ENCODE data around the gene SMIM43. TPM values are rescaled to one million over a fixed set of nuclear protein-coding genes. Genes with fewer than 3 reads are reported as not detected.
"Not testable (repeated sequence)": the region's sequence is repeated elsewhere in the genome, so short reads cannot be mapped to it uniquely, and the experiment has no call there.

The SMIM43 gene
- total RNA-seq, 2 experiments from 2014 or later = not detected

DNA sequence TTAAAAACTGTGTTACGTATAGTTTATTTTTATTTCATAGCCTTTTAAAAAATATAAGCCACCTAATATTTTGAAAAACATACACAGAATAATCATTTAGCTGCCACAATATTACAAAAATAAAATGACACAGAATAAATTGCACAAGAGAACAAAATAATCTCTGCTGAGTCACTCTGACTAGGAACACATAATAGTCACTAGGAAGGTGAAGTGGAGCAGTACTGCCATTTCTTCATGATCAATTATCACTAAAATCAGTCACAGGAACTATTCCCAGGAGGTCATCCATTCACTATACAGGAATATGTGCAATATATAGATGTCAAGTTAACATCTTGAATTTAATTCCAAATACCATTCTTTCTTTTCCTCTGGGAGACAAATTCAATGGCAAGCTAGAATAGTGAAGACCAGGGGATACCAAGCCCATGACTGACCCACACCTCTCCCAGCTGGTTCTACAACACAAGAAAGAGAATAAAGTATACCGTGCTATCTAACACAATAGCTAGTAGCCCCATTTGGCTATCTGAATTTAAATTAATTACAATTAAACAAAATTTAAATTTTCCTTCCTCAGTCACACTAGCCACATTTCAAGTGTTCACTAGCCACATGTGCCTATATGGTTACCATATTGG, 5.9 kb downstream of the SMIM43 start:
- Histone ChIP-seq H3K79me2 (ENCODE audit: insufficient read depth, low read depth, low read length) (no peaks in the 10 kb centered on the region), H3K4me1 (ENCODE audit: insufficient read depth, low read length, poor library complexity, severe bottlenecking) (no peaks in the 10 kb centered on the region), H3K4me3 (ENCODE audit: low read depth, low read length, poor library complexity, severe bottlenecking) (no peak overlapping the region), H3K4me2 (ENCODE audit: low read length) (no peak overlapping the region), H3K9me2 (ENCODE audit: insufficient read depth, low read length) (no peaks in the 10 kb centered on the region), H3K27ac (ENCODE audit: low read depth, low read length, poor library complexity, severe bottlenecking) (no peak overlapping the region), H2AFZ (ENCODE audit: low read length) (no peak overlapping the region), H4K20me1 (ENCODE audit: insufficient read depth, low read length) (no peaks in the 10 kb centered on the region), H3K9me3 (ENCODE audit: low read length) (no peaks in the 10 kb centered on the region), H3K36me3 (ENCODE audit: insufficient read depth, low read length) (no peaks in the 10 kb centered on the region)
- POLR2A ChIA-PET = interaction anchor here (0.6 kb wide), 1 partner anchor 136 kb away, joined by 3 read pairs; no protein-coding TSS in a partner anchor
- no TSS peak for BruUV-seq (replicated peaks)
- intact Hi-C loops (cut with micrococcal nuclease; ENCODE audit: unreplicated experiment) = no loop called here
- CTCF ChIA-PET (ENCODE audit: unreplicated experiment) = no interaction called here
- TF ChIP-seq CTCF (conservative IDR thresholded peaks at IDR 0.05; ENCODE audit: low read length) (no peak), EZH2phosphoT487 (IDR thresholded peaks at IDR 0.05; ENCODE audit: borderline replicate concordance, low read depth, low read length) (no peak)
- DNase-seq (ENCODE audit: low spot score) = no peak

- DNase-seq (ENCODE audit: low spot score); CTCF ChIA-PET (ENCODE audit: unreplicated experiment): not testable (repeated sequence)
Measured at GRCh38 chr4:121752142-121752541, 12.8 kb downstream of the SMIM43 start.

DNA sequence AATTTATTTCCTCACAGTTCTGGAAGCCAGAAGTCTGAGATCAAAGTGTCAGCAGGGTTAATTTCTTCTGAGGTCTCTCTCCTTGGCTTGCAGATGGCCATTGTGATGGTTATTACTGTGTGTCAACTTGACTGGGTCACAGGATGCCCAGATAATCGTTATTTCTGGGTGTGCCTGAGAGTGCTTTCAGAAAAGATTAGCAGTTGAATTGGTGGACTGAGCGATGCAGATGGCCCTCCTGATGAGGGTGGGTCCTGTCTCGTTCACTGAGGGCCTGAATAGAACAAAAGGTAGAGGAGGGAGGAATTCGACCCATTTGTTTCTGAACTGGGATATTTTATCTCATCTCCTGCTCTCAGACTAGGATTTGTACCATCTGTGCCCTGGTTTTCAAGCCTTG, 15.7 kb downstream of the SMIM43 start:
- no peak overlapping the region for H3K4me3 ChIP-seq (ENCODE audit: low read depth, low read length, poor library complexity, severe bottlenecking)
- TF ChIP-seq EZH2phosphoT487 (IDR thresholded peaks at IDR 0.05; ENCODE audit: borderline replicate concordance, low read depth, low read length) = no peak
- no peak for TF ChIP-seq CTCF (conservative IDR thresholded peaks at IDR 0.05; ENCODE audit: low read length)
- H3K36me3 ChIP-seq (ENCODE audit: insufficient read depth, low read length) = no peaks in the 10 kb centered on the region
- no peaks in the 10 kb centered on the region for H3K9me3 ChIP-seq (ENCODE audit: low read length)
- intact Hi-C loops (cut with micrococcal nuclease; ENCODE audit: unreplicated experiment) = no loop called here
- H3K4me2 ChIP-seq (ENCODE audit: low read length) = no peak overlapping the region
- H3K4me1 ChIP-seq (ENCODE audit: insufficient read depth, low read length, poor library complexity, severe bottlenecking) = no peaks in the 10 kb centered on the region
- ChIA-PET POLR2A (no interaction called here), CTCF (ENCODE audit: unreplicated experiment) (no interaction called here)
- no peaks in the 10 kb centered on the region for H3K79me2 ChIP-seq (ENCODE audit: insufficient read depth, low read depth, low read length)
- H3K27ac ChIP-seq (ENCODE audit: low read depth, low read length, poor library complexity, severe bottlenecking) = no peak overlapping the region
- H4K20me1 ChIP-seq (ENCODE audit: insufficient read depth, low read length) = no peaks in the 10 kb centered on the region
- H3K9me2 ChIP-seq (ENCODE audit: insufficient read depth, low read length) = no peaks in the 10 kb centered on the region
- no TSS peak for BruUV-seq (replicated peaks)
- no peak for DNase-seq (ENCODE audit: low spot score)
- H2AFZ ChIP-seq (ENCODE audit: low read length) = no peak overlapping the region

More at GRCh38 chr4:121752142-121752541, 12.8 kb downstream of the SMIM43 start:
- H3K4me3 ChIP-seq (ENCODE audit: low read depth, low read length, poor library complexity, severe bottlenecking); H3K27ac ChIP-seq (ENCODE audit: low read depth, low read length, poor library complexity, severe bottlenecking); BruUV-seq (replicated peaks); H3K4me2 ChIP-seq (ENCODE audit: low read length); intact Hi-C loops (cut with micrococcal nuclease; ENCODE audit: unreplicated experiment); H3K9me2 ChIP-seq (ENCODE audit: insufficient read depth, low read length); H4K20me1 ChIP-seq (ENCODE audit: insufficient read depth, low read length); H3K36me3 ChIP-seq (ENCODE audit: insufficient read depth, low read length); H3K79me2 ChIP-seq (ENCODE audit: insufficient read depth, low read depth, low read length); H3K9me3 ChIP-seq (ENCODE audit: low read length); H2AFZ ChIP-seq (ENCODE audit: low read length); POLR2A ChIA-PET; H3K4me1 ChIP-seq (ENCODE audit: insufficient read depth, low read length, poor library complexity, severe bottlenecking): not testable (repeated sequence)

Data from OCI-LY7 (cell line).